ENCODE data around the gene MID1. TPM values are rescaled to one million over a fixed set of nuclear protein-coding genes. Genes with fewer than 3 reads are reported as not detected.

MID1 gene, protein sequence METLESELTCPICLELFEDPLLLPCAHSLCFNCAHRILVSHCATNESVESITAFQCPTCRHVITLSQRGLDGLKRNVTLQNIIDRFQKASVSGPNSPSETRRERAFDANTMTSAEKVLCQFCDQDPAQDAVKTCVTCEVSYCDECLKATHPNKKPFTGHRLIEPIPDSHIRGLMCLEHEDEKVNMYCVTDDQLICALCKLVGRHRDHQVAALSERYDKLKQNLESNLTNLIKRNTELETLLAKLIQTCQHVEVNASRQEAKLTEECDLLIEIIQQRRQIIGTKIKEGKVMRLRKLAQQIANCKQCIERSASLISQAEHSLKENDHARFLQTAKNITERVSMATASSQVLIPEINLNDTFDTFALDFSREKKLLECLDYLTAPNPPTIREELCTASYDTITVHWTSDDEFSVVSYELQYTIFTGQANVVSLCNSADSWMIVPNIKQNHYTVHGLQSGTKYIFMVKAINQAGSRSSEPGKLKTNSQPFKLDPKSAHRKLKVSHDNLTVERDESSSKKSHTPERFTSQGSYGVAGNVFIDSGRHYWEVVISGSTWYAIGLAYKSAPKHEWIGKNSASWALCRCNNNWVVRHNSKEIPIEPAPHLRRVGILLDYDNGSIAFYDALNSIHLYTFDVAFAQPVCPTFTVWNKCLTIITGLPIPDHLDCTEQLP
- under 1 TPM; 0.11 to 0.22 TPM for total RNA-seq

- no peaks in the 10 kb centered on the region for H3K36me3 Mint-ChIP-seq
- POLR2A ChIA-PET: no interaction called here
- H3K27me3 Mint-ChIP-seq: peaks cover 36% of the 10 kb centered on the region
- H3K4me1 Mint-ChIP-seq: peaks cover 7% of the 10 kb centered on the region
- peak; percentile 45 for ATAC-seq (ENCODE audit: low read depth)
- no peak within 1 kb of the TSS for H3K27ac Mint-ChIP-seq
- DNase-seq: peak; percentile 21
- H3K4me3 Mint-ChIP-seq: peak within 1 kb of the TSS; percentile 63
- no peaks in the 10 kb centered on the region for H3K9me3 Mint-ChIP-seq
Measured at GRCh38 chrX:10620121-10620699, at the start of gene MID1. Gene MID1 (minus strand): TSS chrX:10620585. CDS start chrX:10567547, 53,038 bp downstream.

DNA sequence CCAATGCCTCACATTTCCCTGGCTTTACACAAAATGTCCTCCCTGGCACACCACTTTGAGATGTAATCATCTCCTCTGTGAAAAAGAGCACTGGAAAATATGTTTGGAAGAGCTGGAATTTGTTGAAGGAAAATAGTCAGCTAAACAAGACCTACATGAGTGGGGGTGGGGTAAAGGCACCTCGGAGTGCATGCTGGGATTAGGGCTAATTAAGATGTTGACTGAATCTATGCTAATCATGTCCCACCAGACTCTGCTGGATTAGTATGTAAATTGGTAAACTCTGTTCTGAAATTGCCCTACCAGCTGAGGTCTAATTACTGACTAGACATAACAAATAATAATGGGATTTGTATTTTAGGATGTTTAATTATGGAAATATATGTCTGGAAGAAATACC lies 46.8 kb upstream of the MID1 start:
- DNase-seq: no peak
- ATAC-seq (ENCODE audit: low read depth): no peak
- Mint-ChIP-seq H3K36me3 (no peaks in the 10 kb centered on the region), H3K4me3 (no peak overlapping the region), H3K9me3 (no peaks in the 10 kb centered on the region), H3K27ac (no peak overlapping the region), H3K4me1 (no peaks in the 10 kb centered on the region), H3K27me3 (no peaks in the 10 kb centered on the region)
- POLR2A ChIA-PET: no interaction called here

DNA sequence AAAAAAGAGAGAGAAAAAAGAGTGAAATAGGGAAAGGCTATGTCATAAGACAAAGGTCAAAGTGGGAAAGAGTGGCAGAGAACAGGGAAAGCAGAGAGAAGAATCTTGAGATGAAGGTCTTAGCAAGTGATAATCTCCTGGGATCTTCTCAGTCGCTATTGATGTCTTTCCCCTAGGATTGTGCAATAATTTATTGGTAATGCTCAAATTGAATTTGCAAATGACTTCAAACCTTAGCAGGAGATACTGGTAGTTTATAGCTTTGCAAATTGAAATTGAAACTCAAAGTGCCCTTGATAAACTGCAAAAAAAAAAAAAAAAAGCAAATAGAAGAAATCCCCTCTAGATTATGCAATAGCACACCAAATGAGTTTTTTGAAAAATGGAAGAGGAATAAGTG lies 45.7 kb upstream of the MID1 start:
- POLR2A ChIA-PET: no interaction called here
- no peak overlapping the region for H3K4me3 Mint-ChIP-seq
- no peak for ATAC-seq (ENCODE audit: low read depth)
- H3K9me3 Mint-ChIP-seq: no peaks in the 10 kb centered on the region
- DNase-seq: no peak
- no peaks in the 10 kb centered on the region for H3K27me3 Mint-ChIP-seq
- H3K27ac Mint-ChIP-seq: no peak overlapping the region
- H3K36me3 Mint-ChIP-seq: no peaks in the 10 kb centered on the region
- H3K4me1 Mint-ChIP-seq: no peaks in the 10 kb centered on the region

DNA sequence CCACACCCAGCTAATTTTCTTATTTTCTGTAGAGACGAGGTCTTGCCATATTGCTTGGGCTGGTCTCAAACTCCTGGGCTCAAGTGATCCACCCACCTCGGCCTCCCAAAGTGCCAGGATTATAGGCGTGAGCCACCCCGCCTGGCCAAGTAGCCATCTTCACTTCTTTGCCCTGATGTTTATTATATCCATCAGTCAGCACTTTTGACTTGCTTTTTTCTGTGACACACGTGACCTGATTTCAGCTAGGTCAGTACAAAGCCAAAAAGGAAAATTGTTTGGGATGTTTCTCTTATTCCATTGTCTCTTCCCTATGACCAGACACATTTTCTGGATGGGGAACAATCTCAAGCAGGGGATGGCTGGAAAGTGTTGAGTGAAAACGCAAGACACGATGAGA lies 45.3 kb upstream of the MID1 start:
- POLR2A ChIA-PET: no interaction called here
- no peaks in the 10 kb centered on the region for H3K27me3 Mint-ChIP-seq
- H3K4me3 Mint-ChIP-seq: no peak overlapping the region
- DNase-seq (no peak), ATAC-seq (ENCODE audit: low read depth) (no peak)
- H3K4me1 Mint-ChIP-seq: no peaks in the 10 kb centered on the region
- H3K36me3 Mint-ChIP-seq: no peaks in the 10 kb centered on the region
- H3K27ac Mint-ChIP-seq: no peak overlapping the region
- H3K9me3 Mint-ChIP-seq: no peaks in the 10 kb centered on the region

GRCh38 chrX:10660171-10660570 lies 39.8 kb upstream of the MID1 start:
- no peak for ATAC-seq (ENCODE audit: low read depth)
- Mint-ChIP-seq H3K36me3 (no peaks in the 10 kb centered on the region), H3K9me3 (no peaks in the 10 kb centered on the region), H3K27me3 (no peaks in the 10 kb centered on the region), H3K4me1 (no peaks in the 10 kb centered on the region), H3K4me3 (no peak overlapping the region), H3K27ac (no peak overlapping the region)
- no peak for DNase-seq
- POLR2A ChIA-PET: no interaction called here

DNA sequence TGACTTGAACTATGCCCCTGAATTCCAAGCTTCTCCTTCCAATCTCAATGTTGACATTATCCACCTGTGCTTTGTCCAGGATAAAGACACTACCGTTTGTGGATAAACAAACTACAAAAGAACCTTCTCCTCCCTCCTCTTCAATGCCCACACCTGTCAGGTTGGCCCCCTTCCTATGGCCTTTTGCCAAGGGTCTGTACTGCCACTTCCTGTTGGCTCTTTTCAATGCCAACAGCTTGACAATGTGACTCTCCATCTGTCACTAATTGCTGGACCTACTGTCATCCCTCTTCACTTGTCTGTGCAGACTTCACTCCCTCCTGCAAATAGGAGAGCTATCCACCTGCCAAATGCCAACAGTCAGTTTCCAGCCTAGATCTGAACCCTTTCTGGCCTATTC lies 35.8 kb upstream of the MID1 start:
- POLR2A ChIA-PET: no interaction called here
- Mint-ChIP-seq H3K36me3 (no peaks in the 10 kb centered on the region), H3K4me1 (no peaks in the 10 kb centered on the region), H3K9me3 (no peaks in the 10 kb centered on the region), H3K27ac (no peak overlapping the region), H3K27me3 (no peaks in the 10 kb centered on the region), H3K4me3 (no peak overlapping the region)
- no peak for DNase-seq
- no peak for ATAC-seq (ENCODE audit: low read depth)

- Mint-ChIP-seq H3K9me3 (no peaks in the 10 kb centered on the region), H3K27me3 (no peaks in the 10 kb centered on the region), H3K36me3 (no peaks in the 10 kb centered on the region), H3K4me1 (no peaks in the 10 kb centered on the region), H3K27ac (no peak overlapping the region), H3K4me3 (no peak overlapping the region)
- POLR2A ChIA-PET: no interaction called here
- no peak for DNase-seq
- ATAC-seq (ENCODE audit: low read depth): no peak
Measured at GRCh38 chrX:10654960-10655359, 34.6 kb upstream of the MID1 start.

- Mint-ChIP-seq H3K4me1 (no peaks in the 10 kb centered on the region), H3K9me3 (no peaks in the 10 kb centered on the region), H3K27ac (no peak overlapping the region), H3K4me3 (no peak overlapping the region), H3K36me3 (no peaks in the 10 kb centered on the region), H3K27me3 (no peaks in the 10 kb centered on the region)
- DNase-seq (no peak), ATAC-seq (ENCODE audit: low read depth) (no peak)
- POLR2A ChIA-PET: no interaction called here
Measured at GRCh38 chrX:10653302-10653701, 32.9 kb upstream of the MID1 start.

DNA sequence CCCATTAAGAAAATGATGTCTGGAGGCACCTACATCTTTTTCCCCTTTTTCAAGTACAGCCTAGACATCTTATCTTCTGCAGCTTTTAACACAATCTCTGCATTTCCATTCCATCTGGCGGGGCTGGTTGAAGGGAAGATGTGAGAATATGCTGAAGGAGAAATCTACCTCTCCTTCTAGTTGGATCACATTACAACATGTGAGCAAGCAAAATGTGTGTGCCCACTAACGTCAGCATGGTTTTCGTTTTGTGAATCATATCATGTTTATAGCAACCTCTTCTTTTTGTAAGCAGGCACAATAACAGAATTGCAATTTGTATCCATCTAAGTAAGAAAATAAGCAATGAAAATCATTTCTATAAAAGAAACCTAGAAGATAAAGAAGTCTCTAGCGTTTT lies 28.9 kb upstream of the MID1 start:
- POLR2A ChIA-PET: no interaction called here

GRCh38 chrX:10648614-10649013 lies 28.2 kb upstream of the MID1 start:
- Mint-ChIP-seq H3K27me3 (no peaks in the 10 kb centered on the region), H3K4me1 (no peaks in the 10 kb centered on the region), H3K27ac (no peak overlapping the region), H3K36me3 (no peaks in the 10 kb centered on the region), H3K9me3 (peaks cover 1% of the 10 kb centered on the region), H3K4me3 (no peak overlapping the region)
- no peak for ATAC-seq (ENCODE audit: low read depth)
- no peak for DNase-seq
- POLR2A ChIA-PET: no interaction called here

More for the DNA sequence above, 28.9 kb upstream of the MID1 start:
- no peaks in the 10 kb centered on the region for H3K4me1 Mint-ChIP-seq
- peaks cover 1% of the 10 kb centered on the region for H3K9me3 Mint-ChIP-seq
- DNase-seq (no peak), ATAC-seq (ENCODE audit: low read depth) (no peak)
- H3K36me3 Mint-ChIP-seq: no peaks in the 10 kb centered on the region
- no peaks in the 10 kb centered on the region for H3K27me3 Mint-ChIP-seq
- H3K4me3 Mint-ChIP-seq: no peak overlapping the region
- no peak overlapping the region for H3K27ac Mint-ChIP-seq

DNA sequence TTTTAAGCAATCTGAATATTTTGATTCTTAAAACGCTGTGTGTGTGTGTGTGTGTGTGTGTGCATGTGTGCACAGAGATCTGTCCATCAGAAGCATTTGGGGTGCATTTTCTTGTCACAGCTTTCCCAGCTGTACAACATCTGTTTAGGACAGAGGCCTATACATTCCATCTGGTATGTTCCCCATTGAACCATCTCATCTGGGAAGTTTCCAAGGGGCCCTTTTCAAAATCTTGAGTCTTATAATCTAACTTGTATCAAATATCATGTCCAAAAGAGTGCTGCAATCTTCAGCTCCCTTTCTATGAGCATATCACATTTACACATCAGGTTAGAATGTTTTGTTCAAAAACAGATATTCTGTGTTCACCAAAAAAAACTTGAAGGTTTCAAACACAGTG lies 16.5 kb upstream of the MID1 start:
- no peak for DNase-seq
- no peak overlapping the region for H3K27ac Mint-ChIP-seq
- no peaks in the 10 kb centered on the region for H3K9me3 Mint-ChIP-seq
- H3K36me3 Mint-ChIP-seq: no peaks in the 10 kb centered on the region
- ATAC-seq (ENCODE audit: low read depth): no peak
- no peaks in the 10 kb centered on the region for H3K4me1 Mint-ChIP-seq
- H3K27me3 Mint-ChIP-seq: peaks cover 2% of the 10 kb centered on the region
- POLR2A ChIA-PET: no interaction called here
- no peak overlapping the region for H3K4me3 Mint-ChIP-seq

- DNase-seq (no peak), ATAC-seq (ENCODE audit: low read depth) (no peak)
- H3K9me3 Mint-ChIP-seq: no peaks in the 10 kb centered on the region
- no peak overlapping the region for H3K27ac Mint-ChIP-seq
- H3K4me3 Mint-ChIP-seq: no peak overlapping the region
- peaks cover 2% of the 10 kb centered on the region for H3K27me3 Mint-ChIP-seq
- H3K4me1 Mint-ChIP-seq: no peaks in the 10 kb centered on the region
- POLR2A ChIA-PET: no interaction called here
- no peaks in the 10 kb centered on the region for H3K36me3 Mint-ChIP-seq
Measured at GRCh38 chrX:10636337-10636736, 16.0 kb upstream of the MID1 start.

GRCh38 chrX:10634392-10635161 lies 14.2 kb upstream of the MID1 start:
- POLR2A ChIA-PET: no interaction called here
- no peaks in the 10 kb centered on the region for H3K36me3 Mint-ChIP-seq
- no peak for ATAC-seq (ENCODE audit: low read depth)

More at GRCh38 chrX:10634392-10635161, 14.2 kb upstream of the MID1 start:
- Mint-ChIP-seq H3K4me1 (no peaks in the 10 kb centered on the region), H3K9me3 (no peaks in the 10 kb centered on the region), H3K27me3 (peaks cover 2% of the 10 kb centered on the region), H3K4me3 (no peak overlapping the region), H3K27ac (no peak overlapping the region)
- no peak for DNase-seq
